Ramos (cell line): ENCODE data around the gene OPN4.
"Not testable (repeated sequence)": the region's sequence is repeated elsewhere in the genome, so short reads cannot be mapped to it uniquely, and the experiment has no call there.

Experiments
- in situ Hi-C: fragments of 300-500 bp; cut with MboI; formaldehyde crosslinking; loops from one replicate; pipeline ENCODE4 v1.14.3; 2022; ENCODE audit warnings: low sequenced_read_pairs; ENCODE audit not compliant: unreplicated experiment

OPN4 gene

GRCh38 chr10:86654411-86655172 is at the start of gene OPN4:
TSS of gene OPN4 (plus strand) at chr10:86654547. CDS start at chr10:86654784, 237 bp downstream.
- in situ Hi-C loops, result no loop called here

GRCh38 chr10:86607674-86608073 is 46.7 kb upstream of the OPN4 start:
- in situ Hi-C loops, result no loop called here

GRCh38 chr10:86609920-86610319 is 44.4 kb upstream of the OPN4 start:
- in situ Hi-C loops, result no loop called here

- in situ Hi-C loops, result no loop called here
Measured at GRCh38 chr10:86611386-86611785, 43.0 kb upstream of the OPN4 start.

GRCh38 chr10:86613096-86613495 is 41.3 kb upstream of the OPN4 start:
- in situ Hi-C loops, result no loop called here

- in situ Hi-C loops, result no loop called here
Measured at GRCh38 chr10:86613905-86614304, 40.4 kb upstream of the OPN4 start.

GRCh38 chr10:86614853-86615252 is 39.5 kb upstream of the OPN4 start:
- in situ Hi-C loops, result no loop called here

- in situ Hi-C loops, result not testable (repeated sequence)
Measured at GRCh38 chr10:86617278-86617677, 37.1 kb upstream of the OPN4 start.

- in situ Hi-C loops, result no loop called here
Measured at GRCh38 chr10:86628311-86628710, 26.0 kb upstream of the OPN4 start.

GRCh38 chr10:86630079-86630478 is 24.3 kb upstream of the OPN4 start:
- in situ Hi-C loops, result no loop called here

- in situ Hi-C loops, result no loop called here
Measured at GRCh38 chr10:86632009-86632800, 22.1 kb upstream of the OPN4 start.

GRCh38 chr10:86632951-86633350 is 21.4 kb upstream of the OPN4 start:
- in situ Hi-C loops, result no loop called here

GRCh38 chr10:86635402-86635801 is 18.9 kb upstream of the OPN4 start:
- in situ Hi-C loops, result no loop called here

- in situ Hi-C loops, result no loop called here
Measured at GRCh38 chr10:86636311-86636710, 18.0 kb upstream of the OPN4 start.

- in situ Hi-C loops, result no loop called here
Measured at GRCh38 chr10:86642021-86642420, 12.3 kb upstream of the OPN4 start.

GRCh38 chr10:86642499-86642898 is 11.8 kb upstream of the OPN4 start:
- in situ Hi-C loops, result no loop called here

GRCh38 chr10:86644152-86644793 is 10.1 kb upstream of the OPN4 start:
- in situ Hi-C loops, result no loop called here

GRCh38 chr10:86644794-86645445 is 9.4 kb upstream of the OPN4 start:
- in situ Hi-C loops, result no loop called here

GRCh38 chr10:86645621-86646165 is 8.7 kb upstream of the OPN4 start:
- in situ Hi-C loops, result not testable (repeated sequence)

- in situ Hi-C loops, result no loop called here
Measured at GRCh38 chr10:86646532-86646931, 7.8 kb upstream of the OPN4 start.
